SK-N-SH treated with all-trans-retinoic acid at 6 μM for 48 hours (cell line): ENCODE results near the gene FAM234B.

ENCODE experiments used
- ATAC-seq: fragments of 200-7000 bp; cut with Tn5 transposase; 3 replicates; pipeline ENCODE4 v1.9.1; 2020; ENCODE audit warnings: mild to moderate bottlenecking, moderate library complexity
- ARNTL ChIP-seq: fragments of 450-650 bp; formaldehyde crosslinking; IDR thresholded peaks from 2 replicates; pipeline ENCODE4 v1.5.0; 2020; ENCODE audit warnings: low read depth, mild to moderate bottlenecking, moderate library complexity, borderline replicate concordance
- BACH2 ChIP-seq: fragments of 250-450 bp; sonication (Bioruptor Pico); IDR thresholded peaks from 2 replicates; pipeline ENCODE4 v1.9.0; 2021; ENCODE audit warnings: mild to moderate bottlenecking, borderline replicate concordance
- GLIS3 ChIP-seq: fragments of 250-450 bp; sonication (Bioruptor Pico); IDR thresholded peaks from 2 replicates; pipeline ENCODE4 v1.5.0; 2020; ENCODE audit warnings: mild to moderate bottlenecking, moderate library complexity
- OSR1 ChIP-seq: fragments of 250-450 bp; sonication (Bioruptor Pico); IDR thresholded peaks from 2 replicates; pipeline ENCODE4 v1.8.0; 2022; ENCODE audit warnings: moderate library complexity, mild to moderate bottlenecking, inconsistent platforms
- PPARA ChIP-seq: fragments of 250-450 bp; sonication (Bioruptor Pico); IDR thresholded peaks from 2 replicates; pipeline ENCODE4 v1.5.0; 2020; ENCODE audit warnings: mild to moderate bottlenecking, borderline replicate concordance
- RARB ChIP-seq: fragments of 250-450 bp; sonication (Bioruptor Pico); IDR thresholded peaks from 2 replicates; pipeline ENCODE4 v1.8.0; 2021; ENCODE audit warnings: mild to moderate bottlenecking, moderate library complexity
- SNAI2 ChIP-seq: fragments of 250-450 bp; sonication (Bioruptor Pico); IDR thresholded peaks from 2 replicates; pipeline ENCODE4 v1.5.0; 2020; ENCODE audit warnings: mild to moderate bottlenecking, moderate library complexity
- TCF4 ChIP-seq: fragments of 250-450 bp; sonication (Bioruptor Pico); IDR thresholded peaks from 2 replicates; pipeline ENCODE4 v1.8.0; 2021; ENCODE audit warnings: mild to moderate bottlenecking, moderate library complexity, borderline replicate concordance
- TOX ChIP-seq: fragments of 250-450 bp; sonication (Bioruptor Pico); IDR thresholded peaks from 2 replicates; pipeline ENCODE4 v1.8.0; 2021; ENCODE audit warnings: mild to moderate bottlenecking, moderate library complexity, borderline replicate concordance
- ZC3H10 ChIP-seq: fragments of 250-450 bp; sonication (Bioruptor Pico); IDR thresholded peaks from 2 replicates; pipeline ENCODE4 v1.5.1; 2021; ENCODE audit warnings: mild to moderate bottlenecking, moderate library complexity
- ZFP30 ChIP-seq: fragments of 450-650 bp; formaldehyde crosslinking; IDR thresholded peaks from 2 replicates; pipeline ENCODE4 v1.5.0; 2022; ENCODE audit warnings: mild to moderate bottlenecking, moderate library complexity
- ZNF565 ChIP-seq: fragments of 450-650 bp; formaldehyde crosslinking; conservative IDR thresholded peaks from 2 replicates; pipeline ENCODE4 v1.5.0; 2020; ENCODE audit warnings: low read depth, mild to moderate bottlenecking, moderate library complexity
- ZNF8 ChIP-seq: fragments of 450-650 bp; formaldehyde crosslinking; IDR thresholded peaks from 2 replicates; pipeline ENCODE4 v1.5.0; 2020; ENCODE audit warnings: mild to moderate bottlenecking, moderate library complexity
- TF ChIP-seq, protein P1 (sequence below): fragments of 250-450 bp; sonication (Bioruptor Pico); IDR thresholded peaks from 2 replicates; pipeline ENCODE4 v1.5.0; 2020; ENCODE audit warnings: mild to moderate bottlenecking, moderate library complexity
- TF ChIP-seq, protein P2 (sequence below): fragments of 250-450 bp; sonication (Bioruptor Pico); IDR thresholded peaks from 2 replicates; pipeline ENCODE4 v1.5.1; 2021; ENCODE audit warnings: mild to moderate bottlenecking, moderate library complexity
- TF ChIP-seq, protein P3 (sequence below): fragments of 250-450 bp; sonication (Bioruptor Pico); IDR thresholded peaks from 2 replicates; pipeline ENCODE4 v1.5.1; 2020; ENCODE audit warnings: low read depth, mild to moderate bottlenecking, moderate library complexity
- TF ChIP-seq, protein P4 (sequence below): fragments of 250-450 bp; sonication (Bioruptor Pico); IDR thresholded peaks from 2 replicates; pipeline ENCODE4 v1.8.0; 2021; ENCODE audit warnings: low read depth, mild to moderate bottlenecking, moderate library complexity, borderline replicate concordance
- TF ChIP-seq, protein P5 (sequence below): fragments of 250-450 bp; sonication (Bioruptor Pico); IDR thresholded peaks from 2 replicates; pipeline ENCODE4 v1.8.0; 2020; ENCODE audit warnings: mild to moderate bottlenecking, moderate library complexity, borderline replicate concordance

Gene FAM234B

DNA sequence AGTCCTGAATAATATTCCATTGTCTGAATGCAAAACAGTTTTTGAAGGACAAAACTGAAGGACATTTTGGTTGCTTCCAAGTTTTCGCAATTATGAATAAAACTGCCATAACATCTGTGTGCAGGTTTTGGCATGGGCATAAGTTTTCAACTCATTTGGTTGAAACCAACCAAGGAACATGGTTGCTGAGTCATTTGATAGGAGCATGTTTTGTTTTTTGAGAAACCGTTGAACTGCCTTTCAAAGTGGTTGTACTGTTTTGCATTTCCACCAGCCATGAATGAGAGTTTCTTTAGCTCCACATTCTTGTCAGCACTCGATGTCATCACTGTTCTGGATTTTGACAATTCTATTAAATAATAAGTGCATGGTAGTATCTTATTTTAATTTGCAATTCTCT, 82.3 kb downstream of the FAM234B start:
- ATAC-seq = no peak
- TF ChIP-seq TCF4 = no peak
- no peak for TF ChIP-seq SNAI2 (CRISPR knock-in tag)
- no peak for TF ChIP-seq GLIS3
- no peak for TF ChIP-seq OSR1 (CRISPR knock-in tag)
- no peak for TF ChIP-seq ZNF8 (CRISPR knock-in tag)
- TF ChIP-seq TOX = no peak
- TF ChIP-seq BACH2 (CRISPR knock-in tag) = no peak
- no peak for TF ChIP-seq ZFP30

DNA sequence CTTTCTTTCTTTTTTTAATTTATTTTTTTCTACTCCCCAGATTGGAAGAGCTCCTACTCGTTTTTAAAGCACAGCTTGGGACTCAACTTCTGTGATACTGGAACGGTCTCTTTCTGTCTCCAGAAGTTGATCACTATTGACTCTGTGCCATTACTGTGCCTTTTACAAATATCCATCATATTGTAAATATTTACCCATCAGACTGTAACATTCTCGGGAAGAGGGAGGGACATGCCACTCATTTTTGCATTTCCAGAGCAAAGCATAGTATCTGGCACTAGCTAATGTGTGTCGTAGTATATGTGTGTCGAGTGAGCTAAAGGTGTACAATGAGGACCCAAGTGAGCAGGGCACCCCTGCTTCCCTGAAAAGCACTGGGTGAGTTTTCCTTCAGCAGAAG, 83.3 kb downstream of the FAM234B start:
- no peak for ATAC-seq
- TF ChIP-seq, protein P1, sequence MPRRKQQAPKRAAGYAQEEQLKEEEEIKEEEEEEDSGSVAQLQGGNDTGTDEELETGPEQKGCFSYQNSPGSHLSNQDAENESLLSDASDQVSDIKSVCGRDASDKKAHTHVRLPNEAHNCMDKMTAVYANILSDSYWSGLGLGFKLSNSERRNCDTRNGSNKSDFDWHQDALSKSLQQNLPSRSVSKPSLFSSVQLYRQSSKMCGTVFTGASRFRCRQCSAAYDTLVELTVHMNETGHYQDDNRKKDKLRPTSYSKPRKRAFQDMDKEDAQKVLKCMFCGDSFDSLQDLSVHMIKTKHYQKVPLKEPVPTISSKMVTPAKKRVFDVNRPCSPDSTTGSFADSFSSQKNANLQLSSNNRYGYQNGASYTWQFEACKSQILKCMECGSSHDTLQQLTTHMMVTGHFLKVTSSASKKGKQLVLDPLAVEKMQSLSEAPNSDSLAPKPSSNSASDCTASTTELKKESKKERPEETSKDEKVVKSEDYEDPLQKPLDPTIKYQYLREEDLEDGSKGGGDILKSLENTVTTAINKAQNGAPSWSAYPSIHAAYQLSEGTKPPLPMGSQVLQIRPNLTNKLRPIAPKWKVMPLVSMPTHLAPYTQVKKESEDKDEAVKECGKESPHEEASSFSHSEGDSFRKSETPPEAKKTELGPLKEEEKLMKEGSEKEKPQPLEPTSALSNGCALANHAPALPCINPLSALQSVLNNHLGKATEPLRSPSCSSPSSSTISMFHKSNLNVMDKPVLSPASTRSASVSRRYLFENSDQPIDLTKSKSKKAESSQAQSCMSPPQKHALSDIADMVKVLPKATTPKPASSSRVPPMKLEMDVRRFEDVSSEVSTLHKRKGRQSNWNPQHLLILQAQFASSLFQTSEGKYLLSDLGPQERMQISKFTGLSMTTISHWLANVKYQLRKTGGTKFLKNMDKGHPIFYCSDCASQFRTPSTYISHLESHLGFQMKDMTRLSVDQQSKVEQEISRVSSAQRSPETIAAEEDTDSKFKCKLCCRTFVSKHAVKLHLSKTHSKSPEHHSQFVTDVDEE = no peak
- TF ChIP-seq ARNTL (CRISPR knock-in tag) (no peak), TOX (no peak), ZC3H10 (CRISPR knock-in tag) (no peak), RARB (CRISPR knock-in tag) (no peak), GLIS3 (no peak), ZNF565 (CRISPR knock-in tag) (no peak)
- TF ChIP-seq, protein P2, sequence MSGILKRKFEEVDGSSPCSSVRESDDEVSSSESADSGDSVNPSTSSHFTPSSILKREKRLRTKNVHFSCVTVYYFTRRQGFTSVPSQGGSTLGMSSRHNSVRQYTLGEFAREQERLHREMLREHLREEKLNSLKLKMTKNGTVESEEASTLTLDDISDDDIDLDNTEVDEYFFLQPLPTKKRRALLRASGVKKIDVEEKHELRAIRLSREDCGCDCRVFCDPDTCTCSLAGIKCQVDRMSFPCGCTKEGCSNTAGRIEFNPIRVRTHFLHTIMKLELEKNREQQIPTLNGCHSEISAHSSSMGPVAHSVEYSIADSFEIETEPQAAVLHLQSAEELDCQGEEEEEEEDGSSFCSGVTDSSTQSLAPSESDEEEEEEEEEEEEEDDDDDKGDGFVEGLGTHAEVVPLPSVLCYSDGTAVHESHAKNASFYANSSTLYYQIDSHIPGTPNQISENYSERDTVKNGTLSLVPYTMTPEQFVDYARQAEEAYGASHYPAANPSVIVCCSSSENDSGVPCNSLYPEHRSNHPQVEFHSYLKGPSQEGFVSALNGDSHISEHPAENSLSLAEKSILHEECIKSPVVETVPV (CRISPR knock-in tag) = no peak
- TF ChIP-seq, protein P3, sequence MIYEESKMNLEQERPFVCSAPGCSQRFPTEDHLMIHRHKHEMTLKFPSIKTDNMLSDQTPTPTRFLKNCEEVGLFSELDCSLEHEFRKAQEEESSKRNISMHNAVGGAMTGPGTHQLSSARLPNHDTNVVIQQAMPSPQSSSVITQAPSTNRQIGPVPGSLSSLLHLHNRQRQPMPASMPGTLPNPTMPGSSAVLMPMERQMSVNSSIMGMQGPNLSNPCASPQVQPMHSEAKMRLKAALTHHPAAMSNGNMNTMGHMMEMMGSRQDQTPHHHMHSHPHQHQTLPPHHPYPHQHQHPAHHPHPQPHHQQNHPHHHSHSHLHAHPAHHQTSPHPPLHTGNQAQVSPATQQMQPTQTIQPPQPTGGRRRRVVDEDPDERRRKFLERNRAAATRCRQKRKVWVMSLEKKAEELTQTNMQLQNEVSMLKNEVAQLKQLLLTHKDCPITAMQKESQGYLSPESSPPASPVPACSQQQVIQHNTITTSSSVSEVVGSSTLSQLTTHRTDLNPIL = no peak
- TF ChIP-seq, protein P4, sequence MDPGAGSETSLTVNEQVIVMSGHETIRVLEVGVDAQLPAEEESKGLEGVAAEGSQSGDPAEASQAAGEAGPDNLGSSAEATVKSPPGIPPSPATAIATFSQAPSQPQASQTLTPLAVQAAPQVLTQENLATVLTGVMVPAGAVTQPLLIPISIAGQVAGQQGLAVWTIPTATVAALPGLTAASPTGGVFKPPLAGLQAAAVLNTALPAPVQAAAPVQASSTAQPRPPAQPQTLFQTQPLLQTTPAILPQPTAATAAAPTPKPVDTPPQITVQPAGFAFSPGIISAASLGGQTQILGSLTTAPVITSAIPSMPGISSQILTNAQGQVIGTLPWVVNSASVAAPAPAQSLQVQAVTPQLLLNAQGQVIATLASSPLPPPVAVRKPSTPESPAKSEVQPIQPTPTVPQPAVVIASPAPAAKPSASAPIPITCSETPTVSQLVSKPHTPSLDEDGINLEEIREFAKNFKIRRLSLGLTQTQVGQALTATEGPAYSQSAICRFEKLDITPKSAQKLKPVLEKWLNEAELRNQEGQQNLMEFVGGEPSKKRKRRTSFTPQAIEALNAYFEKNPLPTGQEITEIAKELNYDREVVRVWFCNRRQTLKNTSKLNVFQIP (CRISPR knock-in tag) = no peak

DNA sequence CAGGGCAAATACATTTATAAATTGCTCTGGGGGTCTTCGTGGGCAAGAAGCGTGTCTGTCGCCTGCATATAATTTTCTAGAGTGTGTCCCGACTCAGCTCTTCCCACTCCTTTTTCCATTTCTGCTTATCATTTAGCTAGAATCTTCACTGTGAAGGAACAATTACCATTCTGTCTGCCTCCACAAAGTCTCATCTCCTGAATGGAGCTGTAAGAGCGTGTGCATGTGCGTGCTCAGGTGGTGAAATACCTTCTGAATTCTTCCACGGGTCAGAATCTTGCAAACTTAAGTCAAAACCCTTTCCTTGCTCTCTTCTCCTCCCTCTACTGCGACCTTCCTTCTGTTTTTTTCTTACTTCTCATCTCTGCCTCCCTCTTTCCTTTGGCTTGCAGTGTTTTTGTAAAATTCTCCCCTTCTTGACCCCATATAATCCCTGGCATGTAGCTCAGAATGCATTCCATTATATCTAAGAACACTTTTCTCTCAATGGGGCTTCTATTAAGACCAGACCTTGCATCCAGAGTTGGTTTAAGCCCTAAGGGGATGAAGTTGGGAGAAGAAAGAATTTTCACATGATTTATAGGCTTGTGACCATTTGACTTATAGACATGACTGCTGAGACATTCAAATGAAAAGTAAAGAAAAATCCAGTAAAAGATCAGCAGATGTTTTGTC, 84.2 kb downstream of the FAM234B start:
- TF ChIP-seq ZNF565 (CRISPR knock-in tag) (no peak), RARB (CRISPR knock-in tag) (no peak)
- TF ChIP-seq, all 23 proteins: peak for 0
- ATAC-seq = no peak

DNA sequence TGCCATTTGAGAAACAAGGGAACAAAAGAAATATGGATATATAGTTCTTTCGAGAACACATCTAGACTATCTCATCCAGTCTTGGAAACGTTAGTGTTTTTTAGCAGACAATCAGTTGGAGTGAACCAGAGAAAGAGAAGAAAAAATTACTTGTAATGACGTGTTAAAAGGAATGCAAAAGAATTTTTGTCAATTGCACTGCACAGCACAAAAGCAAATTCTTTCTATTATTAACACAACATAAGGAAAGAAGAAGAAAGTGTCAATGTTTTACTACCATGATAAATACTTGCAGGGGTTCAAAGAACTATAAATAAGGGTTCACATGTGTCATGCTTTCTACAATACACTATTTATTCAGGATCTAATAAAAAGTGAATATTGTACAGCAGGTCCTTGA, 86.8 kb downstream of the FAM234B start:
- peak; percentile 13; the same call in 2 of the 3 replicates for ATAC-seq
- TF ChIP-seq ZC3H10 (CRISPR knock-in tag) = no peak
- TF ChIP-seq BACH2 (CRISPR knock-in tag) = no peak
- TF ChIP-seq, protein P5, sequence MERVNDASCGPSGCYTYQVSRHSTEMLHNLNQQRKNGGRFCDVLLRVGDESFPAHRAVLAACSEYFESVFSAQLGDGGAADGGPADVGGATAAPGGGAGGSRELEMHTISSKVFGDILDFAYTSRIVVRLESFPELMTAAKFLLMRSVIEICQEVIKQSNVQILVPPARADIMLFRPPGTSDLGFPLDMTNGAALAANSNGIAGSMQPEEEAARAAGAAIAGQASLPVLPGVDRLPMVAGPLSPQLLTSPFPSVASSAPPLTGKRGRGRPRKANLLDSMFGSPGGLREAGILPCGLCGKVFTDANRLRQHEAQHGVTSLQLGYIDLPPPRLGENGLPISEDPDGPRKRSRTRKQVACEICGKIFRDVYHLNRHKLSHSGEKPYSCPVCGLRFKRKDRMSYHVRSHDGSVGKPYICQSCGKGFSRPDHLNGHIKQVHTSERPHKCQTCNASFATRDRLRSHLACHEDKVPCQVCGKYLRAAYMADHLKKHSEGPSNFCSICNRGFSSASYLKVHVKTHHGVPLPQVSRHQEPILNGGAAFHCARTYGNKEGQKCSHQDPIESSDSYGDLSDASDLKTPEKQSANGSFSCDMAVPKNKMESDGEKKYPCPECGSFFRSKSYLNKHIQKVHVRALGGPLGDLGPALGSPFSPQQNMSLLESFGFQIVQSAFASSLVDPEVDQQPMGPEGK = no peak
- no peak for TF ChIP-seq ZNF565 (CRISPR knock-in tag)
- no peak for TF ChIP-seq SNAI2 (CRISPR knock-in tag)
- TF ChIP-seq, protein P3 = no peak
- TF ChIP-seq PPARA (CRISPR knock-in tag) = no peak
- TF ChIP-seq, all 23 proteins: peak for 0
